Panc1 (cell line): ENCODE data around the gene NPAS3. TPM values are rescaled to one million over a fixed set of nuclear protein-coding genes. Genes with fewer than 3 reads are reported as not detected.

Experiments used
- ATAC-seq: fragments of 200-7000 bp; cut with Tn5 transposase; 2 replicates; pipeline ENCODE4 v1.9.1; 2020; ENCODE audit warnings: mild to moderate bottlenecking, moderate library complexity
- BruUV-seq: library from RNA; stranded (reverse); fragments of 400-500 nt; replicated peaks from 2 replicates; lab custom pipeline; 2021; lab: Mats Ljungman, UMichigan
- CTCF ChIA-PET: fragments of 300-600 bp; sonication (Branson Sonifier 250); formaldehyde crosslinking; loops from one replicate; lab custom pipeline; 2022; ENCODE audit warnings: antibody characterized with exemption; lab: Charles Lee
- POLR2A ChIA-PET: fragments of 300-600 bp; sonication (Branson Sonifier 250); formaldehyde crosslinking; loops from one replicate; lab custom pipeline; 2022; ENCODE audit warnings: antibody characterized with exemption; lab: Charles Lee
- DNase-seq: peaks from one replicate; pipeline ENCODE4 v3.0.0-alpha.2; 2010; ENCODE audit warnings: low read depth, low spot score
- H3K27ac ChIP-seq: 2 replicates; pipeline ENCODE4 v1.5.1; 2011; ENCODE audit warnings: mild to moderate bottlenecking, low read length, inconsistent platforms
- H3K27me3 ChIP-seq: fragments of 200-500 bp; sonication (Bioruptor generic); 2 replicates; pipeline ENCODE4 v1.6.0; 2014; ENCODE audit warnings: low read length, inconsistent platforms; ENCODE audit not compliant: control insufficient read depth, insufficient read depth
- H3K36me3 ChIP-seq: fragments of 200-500 bp; sonication (Bioruptor generic); 2 replicates; pipeline ENCODE4 v1.5.1; 2014; ENCODE audit warnings: inconsistent platforms, mild to moderate bottlenecking, low read length, moderate library complexity; ENCODE audit not compliant: control insufficient read depth, insufficient read depth
- H3K4me1 ChIP-seq: 2 replicates; pipeline ENCODE4 v1.5.1; 2011; ENCODE audit warnings: inconsistent platforms, mild to moderate bottlenecking, low read length, moderate library complexity; ENCODE audit not compliant: control insufficient read depth, insufficient read depth
- H3K4me3 ChIP-seq, 2 experiments: 2 replicates each; pipeline ENCODE4 v1.5.1; 2011 to 2012; ENCODE audit warnings: low read depth in 2 of 2, low read length in 2 of 2, mild to moderate bottlenecking in 2 of 2, inconsistent platforms in 1 of 2, moderate library complexity in 1 of 2
- H3K9me3 ChIP-seq: fragments of 200-500 bp; sonication (Bioruptor generic); 2 replicates; pipeline ENCODE4 v1.5.1; 2014; ENCODE audit warnings: low read depth, mild to moderate bottlenecking, inconsistent platforms, low read length, moderate library complexity; ENCODE audit not compliant: control insufficient read depth, insufficient read depth
- POLR2AphosphoS5 ChIP-seq: IDR thresholded peaks from 2 replicates; pipeline ENCODE4 v1.6.1; 2012; ENCODE audit warnings: mild to moderate bottlenecking, low read depth, low read length, moderate library complexity
- SIN3A ChIP-seq: IDR thresholded peaks from 2 replicates; pipeline ENCODE4 v1.6.1; 2012; ENCODE audit warnings: low read depth, mild to moderate bottlenecking, low read length, moderate library complexity, borderline replicate concordance; ENCODE audit not compliant: insufficient read depth
- TCF7L2 ChIP-seq: IDR thresholded peaks from 2 replicates; pipeline ENCODE4 v1.6.1; 2011; ENCODE audit warnings: mild to moderate bottlenecking, low read depth, low read length, inconsistent platforms
- in situ Hi-C: cut with HindIII; loops from 2 replicates; pipeline ENCODE4 v1.10.0; 2016; ENCODE audit warnings: low sequenced_read_pairs, low pct_unique_long_range_greater_than_20kb
- intact Hi-C: fragments of 100-400 bp; cut with micrococcal nuclease; formaldehyde crosslinking; loops from one replicate; pipeline ENCODE4 v1.10.0; 2022; ENCODE audit not compliant: unreplicated experiment
- total RNA-seq: library from RNA; stranded (reverse); gene quantifications from one replicate; pipeline ENCODE4 v1.2.1, GENCODE V29; 2021; ENCODE audit not compliant: unreplicated experiment
- TF ChIP-seq, protein P1 (sequence below), 2 experiments: IDR thresholded peaks; 2 replicates each; pipeline ENCODE4 v1.6.1; 2011 to 2012; ENCODE audit warnings: low read depth in 2 of 2, control low read depth in 1 of 2, low read length in 1 of 2, mild to moderate bottlenecking in 1 of 2, moderate library complexity in 1 of 2; ENCODE audit not compliant: insufficient read depth in 1 of 2
- TF ChIP-seq, protein P2 (sequence below): fragments of 450-650 bp; IDR thresholded peaks from 2 replicates; pipeline ENCODE4 v1.5.1; 2017; ENCODE audit warnings: mild to moderate bottlenecking

NPAS3 gene
- total RNA-seq, 1 experiment from 2014 or later, result 0.23 TPM

- BruUV-seq, result no TSS peak
- ChIA-PET CTCF (no interaction called here), POLR2A (no interaction called here)
- ATAC-seq (no peak), DNase-seq (no peak)
- intact Hi-C loops (no loop called here), in situ Hi-C loops (no loop called here)
- H3K9me3 ChIP-seq, result no peaks in the 10 kb centered on the region
- H3K36me3 ChIP-seq, result no peaks in the 10 kb centered on the region
- no peaks in the 10 kb centered on the region for H3K27me3 ChIP-seq
- TF ChIP-seq, protein P1, sequence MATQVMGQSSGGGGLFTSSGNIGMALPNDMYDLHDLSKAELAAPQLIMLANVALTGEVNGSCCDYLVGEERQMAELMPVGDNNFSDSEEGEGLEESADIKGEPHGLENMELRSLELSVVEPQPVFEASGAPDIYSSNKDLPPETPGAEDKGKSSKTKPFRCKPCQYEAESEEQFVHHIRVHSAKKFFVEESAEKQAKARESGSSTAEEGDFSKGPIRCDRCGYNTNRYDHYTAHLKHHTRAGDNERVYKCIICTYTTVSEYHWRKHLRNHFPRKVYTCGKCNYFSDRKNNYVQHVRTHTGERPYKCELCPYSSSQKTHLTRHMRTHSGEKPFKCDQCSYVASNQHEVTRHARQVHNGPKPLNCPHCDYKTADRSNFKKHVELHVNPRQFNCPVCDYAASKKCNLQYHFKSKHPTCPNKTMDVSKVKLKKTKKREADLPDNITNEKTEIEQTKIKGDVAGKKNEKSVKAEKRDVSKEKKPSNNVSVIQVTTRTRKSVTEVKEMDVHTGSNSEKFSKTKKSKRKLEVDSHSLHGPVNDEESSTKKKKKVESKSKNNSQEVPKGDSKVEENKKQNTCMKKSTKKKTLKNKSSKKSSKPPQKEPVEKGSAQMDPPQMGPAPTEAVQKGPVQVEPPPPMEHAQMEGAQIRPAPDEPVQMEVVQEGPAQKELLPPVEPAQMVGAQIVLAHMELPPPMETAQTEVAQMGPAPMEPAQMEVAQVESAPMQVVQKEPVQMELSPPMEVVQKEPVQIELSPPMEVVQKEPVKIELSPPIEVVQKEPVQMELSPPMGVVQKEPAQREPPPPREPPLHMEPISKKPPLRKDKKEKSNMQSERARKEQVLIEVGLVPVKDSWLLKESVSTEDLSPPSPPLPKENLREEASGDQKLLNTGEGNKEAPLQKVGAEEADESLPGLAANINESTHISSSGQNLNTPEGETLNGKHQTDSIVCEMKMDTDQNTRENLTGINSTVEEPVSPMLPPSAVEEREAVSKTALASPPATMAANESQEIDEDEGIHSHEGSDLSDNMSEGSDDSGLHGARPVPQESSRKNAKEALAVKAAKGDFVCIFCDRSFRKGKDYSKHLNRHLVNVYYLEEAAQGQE (IDR thresholded peaks at IDR 0.05; ENCODE audit: insufficient read depth in 1 of 2, low read depth in 2 of 2, low read length in 1 of 2), result no peak
- no peak for TF ChIP-seq POLR2AphosphoS5
- TF ChIP-seq TCF7L2, result no peak
- TF ChIP-seq SIN3A, result no peak
- TF ChIP-seq, protein P2, sequence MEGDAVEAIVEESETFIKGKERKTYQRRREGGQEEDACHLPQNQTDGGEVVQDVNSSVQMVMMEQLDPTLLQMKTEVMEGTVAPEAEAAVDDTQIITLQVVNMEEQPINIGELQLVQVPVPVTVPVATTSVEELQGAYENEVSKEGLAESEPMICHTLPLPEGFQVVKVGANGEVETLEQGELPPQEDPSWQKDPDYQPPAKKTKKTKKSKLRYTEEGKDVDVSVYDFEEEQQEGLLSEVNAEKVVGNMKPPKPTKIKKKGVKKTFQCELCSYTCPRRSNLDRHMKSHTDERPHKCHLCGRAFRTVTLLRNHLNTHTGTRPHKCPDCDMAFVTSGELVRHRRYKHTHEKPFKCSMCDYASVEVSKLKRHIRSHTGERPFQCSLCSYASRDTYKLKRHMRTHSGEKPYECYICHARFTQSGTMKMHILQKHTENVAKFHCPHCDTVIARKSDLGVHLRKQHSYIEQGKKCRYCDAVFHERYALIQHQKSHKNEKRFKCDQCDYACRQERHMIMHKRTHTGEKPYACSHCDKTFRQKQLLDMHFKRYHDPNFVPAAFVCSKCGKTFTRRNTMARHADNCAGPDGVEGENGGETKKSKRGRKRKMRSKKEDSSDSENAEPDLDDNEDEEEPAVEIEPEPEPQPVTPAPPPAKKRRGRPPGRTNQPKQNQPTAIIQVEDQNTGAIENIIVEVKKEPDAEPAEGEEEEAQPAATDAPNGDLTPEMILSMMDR, result no peak
- H3K27ac ChIP-seq, result no peak overlapping the region
- no peaks in the 10 kb centered on the region for H3K4me1 ChIP-seq
- no peak overlapping the region for H3K4me3 ChIP-seq
Observed at GRCh38 chr14:32905013-32905412, 33.7 kb upstream of the NPAS3 start.

DNA sequence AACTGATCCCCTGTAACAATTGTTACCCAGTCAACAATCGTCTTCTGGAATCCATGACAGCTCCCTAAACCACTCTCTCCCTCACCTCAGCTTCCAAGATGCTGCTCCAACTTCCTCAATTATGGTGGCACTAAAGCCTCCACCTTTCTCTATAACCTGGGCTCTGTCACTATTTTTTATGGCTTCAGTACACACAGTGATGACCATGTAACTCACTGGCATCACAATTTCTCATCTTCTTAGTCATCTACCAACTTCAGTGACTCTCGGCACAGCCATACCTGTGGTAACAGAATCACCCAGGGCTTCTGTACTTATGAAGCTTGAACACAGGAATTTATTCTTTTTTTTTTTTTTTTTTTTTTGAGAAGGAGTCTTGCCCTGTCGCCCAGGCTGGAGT is 32.0 kb upstream of the NPAS3 start:
- H3K36me3 ChIP-seq, result no peaks in the 10 kb centered on the region
- intact Hi-C loops (no loop called here), in situ Hi-C loops (no loop called here)
- no peaks in the 10 kb centered on the region for H3K9me3 ChIP-seq
- H3K27me3 ChIP-seq, result no peaks in the 10 kb centered on the region
- no TSS peak for BruUV-seq
- ChIA-PET POLR2A (no interaction called here), CTCF (no interaction called here)
- ATAC-seq (no peak), DNase-seq (no peak)
- H3K4me3 ChIP-seq, result no peak overlapping the region
- no peak overlapping the region for H3K27ac ChIP-seq
- H3K4me1 ChIP-seq, result no peaks in the 10 kb centered on the region
- TF ChIP-seq SIN3A (no peak), POLR2AphosphoS5 (no peak), TCF7L2 (no peak)
- TF ChIP-seq, protein P1 (IDR thresholded peaks at IDR 0.05; ENCODE audit: insufficient read depth in 1 of 2, low read depth in 2 of 2, low read length in 1 of 2), result no peak
- TF ChIP-seq, protein P2, result no peak
